HepG2 (cell line): Measurements from ENCODE around the gene WWTR1. TPM values are rescaled to one million over a fixed set of nuclear protein-coding genes. Genes with fewer than 3 reads are reported as not detected.
A peak's percentile ranks its signal among the peaks of the same experiment; 100 is the strongest.

Experiments used
- ATF2 ChIP-seq: sonication (generic); formaldehyde crosslinking; IDR thresholded peaks from 2 replicates; pipeline ENCODE4 v1.4.0; 2020; ENCODE audit warnings: missing genetic modification reagents
- CAMTA2 ChIP-seq: sonication (generic); formaldehyde crosslinking; IDR thresholded peaks from 2 replicates; pipeline ENCODE4 v1.4.0; 2020; ENCODE audit warnings: mild to moderate bottlenecking, missing genetic modification reagents, borderline replicate concordance
- FOXP1 ChIP-seq, 2 experiments: fragments of 450-650 bp in 1 of 2; IDR thresholded peaks; 2 replicates each; pipeline ENCODE4 v1.6.1; 2017 to 2018; ENCODE audit warnings: antibody characterized with exemption in 1 of 2
- GATAD2A ChIP-seq: IDR thresholded peaks from 2 replicates; pipeline ENCODE4 v1.6.1; 2016
- HDAC1 ChIP-seq: sonication (generic); formaldehyde crosslinking; IDR thresholded peaks from 2 replicates; pipeline ENCODE4 v1.5.1; 2020; ENCODE audit warnings: mild to moderate bottlenecking, missing genetic modification reagents
- MTA1 ChIP-seq: sonication (generic); formaldehyde crosslinking; IDR thresholded peaks from 2 replicates; pipeline ENCODE4 v1.4.0; 2020; ENCODE audit warnings: missing genetic modification reagents, mild to moderate bottlenecking, borderline replicate concordance
- MXD4 ChIP-seq: IDR thresholded peaks from 2 replicates; pipeline ENCODE4 v1.6.1; 2016; ENCODE audit warnings: mild to moderate bottlenecking, missing biosample characterization, missing genetic modification reagents
- NR2F6 ChIP-seq, 2 experiments: IDR thresholded peaks; 2 replicates each; pipeline ENCODE4 v1.6.1; 2016; ENCODE audit warnings: antibody characterized with exemption in 1 of 2, mild to moderate bottlenecking in 1 of 2
- RFX5 ChIP-seq: IDR thresholded peaks from 2 replicates; pipeline ENCODE4 v1.6.1; 2011; ENCODE audit warnings: low read depth, low read length, improper control_type of control experiment
- TCF7L2 ChIP-seq: IDR thresholded peaks from 2 replicates; pipeline ENCODE4 v1.6.1; 2011; ENCODE audit warnings: mild to moderate bottlenecking, low read depth, low read length, moderate library complexity
- ZFP82 ChIP-seq: sonication (generic); formaldehyde crosslinking; IDR thresholded peaks from 2 replicates; pipeline ENCODE4 v1.5.1; 2020; ENCODE audit warnings: mild to moderate bottlenecking, missing genetic modification reagents, borderline replicate concordance
- ZHX2 ChIP-seq, 2 experiments: sonication (generic) in 1 of 2; formaldehyde crosslinking in 1 of 2; IDR thresholded peaks; 2 replicates each; pipeline versions ENCODE4 v1.6.1 to v1.9.0; 2014 to 2022; ENCODE audit warnings: antibody characterized with exemption in 1 of 2, borderline replicate concordance in 1 of 2, inconsistent platforms in 1 of 2, low read depth in 1 of 2, missing genetic modification reagents in 1 of 2
- ZNF230 ChIP-seq: sonication (generic); formaldehyde crosslinking; IDR thresholded peaks from 2 replicates; pipeline ENCODE4 v1.4.0; 2020; ENCODE audit warnings: mild to moderate bottlenecking, missing genetic modification reagents
- ZNF7 ChIP-seq: IDR thresholded peaks from 2 replicates; pipeline ENCODE4 v1.6.1; 2016; ENCODE audit warnings: missing biosample characterization, missing genetic modification reagents
- ZSCAN9 ChIP-seq: IDR thresholded peaks from 2 replicates; pipeline ENCODE4 v1.6.1; 2016; ENCODE audit warnings: borderline replicate concordance
- polyA plus RNA-seq, 8 experiments: library from polyadenylated mRNA; depleted of rRNA in 3 of 8; stranded (reverse) in 7 of 8; unstranded in 1 of 8; fragments of >200 nt; fragmentation: Illumina TruSeq in 4 of 8; extraction: Trizol in 4 of 8; gene quantifications; 2 replicates each; pipeline versions ENCODE4 v1.2.1 to v1.2.3, GENCODE V29; 2011 to 2016; ENCODE audit warnings: low read depth in 4 of 8, missing spikeins in 1 of 8, mixed read lengths in 1 of 8; ENCODE audit not compliant: insufficient read depth in 1 of 8
- total RNA-seq, 5 experiments: library from RNA; depleted of rRNA; stranded (reverse); fragments of >200 nt; fragmentation: Illumina TruSeq; extraction: Trizol; gene quantifications; 2 replicates each; pipeline ENCODE4 v1.2.3, GENCODE V29; 2016; ENCODE audit warnings: low read depth in 1 of 5
- TF ChIP-seq, protein P1 (sequence below): sonication (generic); formaldehyde crosslinking; IDR thresholded peaks from 2 replicates; pipeline ENCODE4 v1.8.1; 2023; ENCODE audit warnings: mild to moderate bottlenecking, missing genetic modification reagents
- TF ChIP-seq, protein P2 (sequence below): conservative IDR thresholded peaks from 2 replicates; pipeline ENCODE4 v1.6.1; 2018; ENCODE audit warnings: missing genetic modification reagents
- TF ChIP-seq, protein P3 (sequence below): IDR thresholded peaks from 2 replicates; pipeline ENCODE4 v1.6.1; 2012; ENCODE audit warnings: low read length, improper control_type of control experiment

The WWTR1 gene
- total and polyA plus RNA-seq, 2 of the 13 experiments (the other 11 are each of a cell fraction or from before 2014, with no cell fraction given), result 19.7 to 139 TPM

DNA sequence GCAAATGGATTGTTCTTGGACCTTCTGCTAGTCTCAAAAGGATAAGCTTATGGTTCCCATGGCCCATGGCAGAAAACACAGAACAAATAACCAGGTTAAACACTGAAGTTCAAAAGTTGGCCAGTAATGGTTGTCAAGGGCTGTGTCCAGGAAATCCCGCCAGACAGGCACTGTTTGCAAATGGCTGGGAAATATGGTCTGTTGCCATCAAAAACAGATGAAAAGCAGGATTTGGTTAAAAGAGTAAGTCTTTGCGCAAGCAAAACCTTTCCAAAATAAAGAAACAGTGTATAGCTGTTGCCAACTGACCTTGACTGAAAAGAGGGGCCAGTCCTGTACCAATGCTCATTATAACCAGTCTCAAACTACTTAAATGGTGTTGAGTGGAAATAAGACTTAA, 58.6 kb downstream of the WWTR1 start (continued):
- TF ChIP-seq ATF2 (CRISPR knock-in tag) (no peak), MXD4 (CRISPR knock-in tag) (no peak), CAMTA2 (CRISPR knock-in tag) (no peak), GATAD2A (CRISPR knock-in tag) (peak; percentile 32; the same call in 1 of the 2 replicates), RFX5 (no peak), TCF7L2 (no peak), ZHX2 (IDR thresholded peaks at IDR 0.05; ENCODE audit: low read depth) (no peak), ZHX2 (CRISPR knock-in tag; IDR thresholded peaks at IDR 0.05; ENCODE audit: borderline replicate concordance) (no peak), ZFP82 (CRISPR knock-in tag) (0 out of 2 replicates have a peak, but pooled peaks have one; percentile 34), ZSCAN9 (no peak), HDAC1 (peak; percentile 35; the same call in 1 of the 2 replicates), FOXP1 (IDR thresholded peaks at IDR 0.05) (no peak), FOXP1 (CRISPR knock-in tag; IDR thresholded peaks at IDR 0.05) (peak; percentile 50; the same call in 1 of the 2 replicates), ZNF7 (CRISPR knock-in tag) (no peak), ZNF230 (CRISPR knock-in tag) (no peak), MTA1 (no peak), NR2F6 (IDR thresholded peaks at IDR 0.05) (no peak), NR2F6 (CRISPR knock-in tag; IDR thresholded peaks at IDR 0.05) (peak; percentile 23; the same call in 1 of the 2 replicates)
- TF ChIP-seq, protein P1, sequence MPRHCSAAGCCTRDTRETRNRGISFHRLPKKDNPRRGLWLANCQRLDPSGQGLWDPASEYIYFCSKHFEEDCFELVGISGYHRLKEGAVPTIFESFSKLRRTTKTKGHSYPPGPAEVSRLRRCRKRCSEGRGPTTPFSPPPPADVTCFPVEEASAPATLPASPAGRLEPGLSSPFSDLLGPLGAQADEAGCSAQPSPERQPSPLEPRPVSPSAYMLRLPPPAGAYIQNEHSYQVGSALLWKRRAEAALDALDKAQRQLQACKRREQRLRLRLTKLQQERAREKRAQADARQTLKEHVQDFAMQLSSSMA (CRISPR knock-in tag), result no peak
- TF ChIP-seq, protein P2, sequence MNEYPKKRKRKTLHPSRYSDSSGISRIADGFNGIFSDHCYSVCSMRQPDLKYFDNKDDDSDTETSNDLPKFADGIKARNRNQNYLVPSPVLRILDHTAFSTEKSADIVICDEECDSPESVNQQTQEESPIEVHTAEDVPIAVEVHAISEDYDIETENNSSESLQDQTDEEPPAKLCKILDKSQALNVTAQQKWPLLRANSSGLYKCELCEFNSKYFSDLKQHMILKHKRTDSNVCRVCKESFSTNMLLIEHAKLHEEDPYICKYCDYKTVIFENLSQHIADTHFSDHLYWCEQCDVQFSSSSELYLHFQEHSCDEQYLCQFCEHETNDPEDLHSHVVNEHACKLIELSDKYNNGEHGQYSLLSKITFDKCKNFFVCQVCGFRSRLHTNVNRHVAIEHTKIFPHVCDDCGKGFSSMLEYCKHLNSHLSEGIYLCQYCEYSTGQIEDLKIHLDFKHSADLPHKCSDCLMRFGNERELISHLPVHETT (CRISPR knock-in tag), result no peak
- TF ChIP-seq, protein P3, sequence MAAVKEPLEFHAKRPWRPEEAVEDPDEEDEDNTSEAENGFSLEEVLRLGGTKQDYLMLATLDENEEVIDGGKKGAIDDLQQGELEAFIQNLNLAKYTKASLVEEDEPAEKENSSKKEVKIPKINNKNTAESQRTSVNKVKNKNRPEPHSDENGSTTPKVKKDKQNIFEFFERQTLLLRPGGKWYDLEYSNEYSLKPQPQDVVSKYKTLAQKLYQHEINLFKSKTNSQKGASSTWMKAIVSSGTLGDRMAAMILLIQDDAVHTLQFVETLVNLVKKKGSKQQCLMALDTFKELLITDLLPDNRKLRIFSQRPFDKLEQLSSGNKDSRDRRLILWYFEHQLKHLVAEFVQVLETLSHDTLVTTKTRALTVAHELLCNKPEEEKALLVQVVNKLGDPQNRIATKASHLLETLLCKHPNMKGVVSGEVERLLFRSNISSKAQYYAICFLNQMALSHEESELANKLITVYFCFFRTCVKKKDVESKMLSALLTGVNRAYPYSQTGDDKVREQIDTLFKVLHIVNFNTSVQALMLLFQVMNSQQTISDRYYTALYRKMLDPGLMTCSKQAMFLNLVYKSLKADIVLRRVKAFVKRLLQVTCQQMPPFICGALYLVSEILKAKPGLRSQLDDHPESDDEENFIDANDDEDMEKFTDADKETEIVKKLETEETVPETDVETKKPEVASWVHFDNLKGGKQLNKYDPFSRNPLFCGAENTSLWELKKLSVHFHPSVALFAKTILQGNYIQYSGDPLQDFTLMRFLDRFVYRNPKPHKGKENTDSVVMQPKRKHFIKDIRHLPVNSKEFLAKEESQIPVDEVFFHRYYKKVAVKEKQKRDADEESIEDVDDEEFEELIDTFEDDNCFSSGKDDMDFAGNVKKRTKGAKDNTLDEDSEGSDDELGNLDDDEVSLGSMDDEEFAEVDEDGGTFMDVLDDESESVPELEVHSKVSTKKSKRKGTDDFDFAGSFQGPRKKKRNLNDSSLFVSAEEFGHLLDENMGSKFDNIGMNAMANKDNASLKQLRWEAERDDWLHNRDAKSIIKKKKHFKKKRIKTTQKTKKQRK, result no peak
